22Rv1 (cell line): ENCODE measurements around the gene TTLL4.
A peak's percentile ranks its signal among the peaks of the same experiment; 100 is the strongest.
"Not testable (repeated sequence)": the region's sequence is repeated elsewhere in the genome, so short reads cannot be mapped to it uniquely, and the experiment has no call there.

ENCODE experiments used
- H3K27ac ChIP-seq: fragments of 450-650 bp; 2 replicates; pipeline ENCODE4 v1.5.1; 2017
- CTCF ChIP-seq: fragments of 450-650 bp; IDR thresholded peaks from 2 replicates; pipeline ENCODE4 v1.5.1; 2017; ENCODE audit warnings: mild to moderate bottlenecking
- ZFX ChIP-seq: fragments of 450-650 bp; IDR thresholded peaks from 2 replicates; pipeline ENCODE4 v1.6.1; 2017; ENCODE audit warnings: antibody characterized with exemption, borderline replicate concordance

TTLL4 gene

GRCh38 chr2:218671654-218672566 lies 38.7 kb upstream of the TTLL4 start, which contains the start of the genes RNF25 and STK36:
RNF25 (minus strand) TSS chr2:218672002; CDS start chr2:218671970, 32 bp downstream.
STK36 (plus strand) TSS chr2:218672086; CDS start chr2:218672830, 744 bp downstream.
- peak within 1 kb of the TSS; percentile 80 for H3K27ac ChIP-seq

GRCh38 chr2:218679119-218679518 lies 31.5 kb upstream of the TTLL4 start:
- H3K27ac ChIP-seq, result no peak overlapping the region
- TF ChIP-seq CTCF (no peak), ZFX (no peak)

More at GRCh38 chr2:218671654-218672566, 38.7 kb upstream of the TTLL4 start, which contains the start of the genes RNF25 and STK36:
- TF ChIP-seq CTCF (no peak), ZFX (no peak)

- TF ChIP-seq CTCF, result no peak
- no peak for TF ChIP-seq ZFX
- H3K27ac ChIP-seq, result no peak overlapping the region
These were observed 30.6 kb upstream of the TTLL4 start for GRCh38 chr2:218680061-218680460.

GRCh38 chr2:218687400-218688060 lies 23.1 kb upstream of the TTLL4 start:
- not testable (repeated sequence) for H3K27ac ChIP-seq
- TF ChIP-seq CTCF, result peak; percentile 89

- TF ChIP-seq ZFX, result no peak
- TF ChIP-seq CTCF, result no peak
- no peak overlapping the region for H3K27ac ChIP-seq
These were observed 19.4 kb upstream of the TTLL4 start for GRCh38 chr2:218691234-218691633.

- H3K27ac ChIP-seq, result no peak overlapping the region
- no peak for TF ChIP-seq ZFX
- TF ChIP-seq CTCF, result no peak
These were observed 16.1 kb upstream of the TTLL4 start for GRCh38 chr2:218694405-218695145.
